ENCODE results near the gene FALEC.
"Not testable (repeated sequence)": the region's sequence is repeated elsewhere in the genome, so short reads cannot be mapped to it uniquely, and the experiment has no call there.

Gene FALEC

DNA sequence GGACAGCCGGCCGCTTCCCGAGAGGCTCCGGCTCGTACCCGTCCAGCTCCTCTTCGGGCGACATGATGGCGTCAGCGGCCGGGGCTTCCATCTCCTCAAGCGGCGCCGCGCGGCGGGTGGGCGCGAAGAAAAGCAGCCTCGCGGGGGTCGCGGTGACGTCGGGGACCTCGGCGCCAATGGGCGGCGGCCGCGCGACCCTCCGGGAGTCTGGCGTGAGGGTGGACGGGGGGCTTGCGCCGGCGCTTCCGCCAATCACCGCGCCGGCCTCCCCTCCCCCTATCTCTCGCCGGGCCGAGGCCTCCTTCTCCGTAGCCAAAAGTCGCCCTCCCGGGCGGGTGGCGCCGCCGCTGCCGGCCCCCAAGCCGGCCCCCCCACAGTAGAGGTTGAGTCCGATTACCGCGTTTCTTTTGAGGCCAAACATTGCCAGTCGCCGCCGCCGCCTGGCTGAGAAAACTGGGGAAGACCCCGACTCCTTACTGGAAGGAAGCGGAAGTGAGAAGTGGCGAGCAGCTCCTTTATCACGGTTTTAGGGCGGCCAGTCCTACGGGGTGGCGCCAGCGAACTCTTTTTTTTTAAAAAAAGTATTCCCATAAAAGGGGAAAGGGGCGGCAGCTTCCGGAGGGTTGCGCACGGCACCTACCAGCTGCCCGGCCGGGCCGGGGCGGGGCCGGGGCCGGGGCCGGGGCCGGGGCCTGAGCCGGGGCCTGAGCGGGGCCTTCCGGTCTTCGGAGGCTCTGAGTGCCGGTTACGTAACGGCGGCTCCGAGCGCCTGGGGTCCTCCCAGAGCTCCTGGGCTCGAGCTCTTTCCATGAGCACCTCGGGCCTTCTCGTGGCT lies 63.8 kb downstream of the FALEC start, which contains the start of gene MCL1:
Gene MCL1 (minus strand): TSS at position 501 of the 835 bp plus-strand sequence. CDS start 80 bp downstream, at position 421.
- DNase-seq (ENCODE audit: low spot score): peak; percentile 97
- TF ChIP-seq, protein P1, sequence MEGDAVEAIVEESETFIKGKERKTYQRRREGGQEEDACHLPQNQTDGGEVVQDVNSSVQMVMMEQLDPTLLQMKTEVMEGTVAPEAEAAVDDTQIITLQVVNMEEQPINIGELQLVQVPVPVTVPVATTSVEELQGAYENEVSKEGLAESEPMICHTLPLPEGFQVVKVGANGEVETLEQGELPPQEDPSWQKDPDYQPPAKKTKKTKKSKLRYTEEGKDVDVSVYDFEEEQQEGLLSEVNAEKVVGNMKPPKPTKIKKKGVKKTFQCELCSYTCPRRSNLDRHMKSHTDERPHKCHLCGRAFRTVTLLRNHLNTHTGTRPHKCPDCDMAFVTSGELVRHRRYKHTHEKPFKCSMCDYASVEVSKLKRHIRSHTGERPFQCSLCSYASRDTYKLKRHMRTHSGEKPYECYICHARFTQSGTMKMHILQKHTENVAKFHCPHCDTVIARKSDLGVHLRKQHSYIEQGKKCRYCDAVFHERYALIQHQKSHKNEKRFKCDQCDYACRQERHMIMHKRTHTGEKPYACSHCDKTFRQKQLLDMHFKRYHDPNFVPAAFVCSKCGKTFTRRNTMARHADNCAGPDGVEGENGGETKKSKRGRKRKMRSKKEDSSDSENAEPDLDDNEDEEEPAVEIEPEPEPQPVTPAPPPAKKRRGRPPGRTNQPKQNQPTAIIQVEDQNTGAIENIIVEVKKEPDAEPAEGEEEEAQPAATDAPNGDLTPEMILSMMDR (IDR thresholded peaks at IDR 0.05; ENCODE audit: extremely low read depth, missing control alignments): no peak

DNA sequence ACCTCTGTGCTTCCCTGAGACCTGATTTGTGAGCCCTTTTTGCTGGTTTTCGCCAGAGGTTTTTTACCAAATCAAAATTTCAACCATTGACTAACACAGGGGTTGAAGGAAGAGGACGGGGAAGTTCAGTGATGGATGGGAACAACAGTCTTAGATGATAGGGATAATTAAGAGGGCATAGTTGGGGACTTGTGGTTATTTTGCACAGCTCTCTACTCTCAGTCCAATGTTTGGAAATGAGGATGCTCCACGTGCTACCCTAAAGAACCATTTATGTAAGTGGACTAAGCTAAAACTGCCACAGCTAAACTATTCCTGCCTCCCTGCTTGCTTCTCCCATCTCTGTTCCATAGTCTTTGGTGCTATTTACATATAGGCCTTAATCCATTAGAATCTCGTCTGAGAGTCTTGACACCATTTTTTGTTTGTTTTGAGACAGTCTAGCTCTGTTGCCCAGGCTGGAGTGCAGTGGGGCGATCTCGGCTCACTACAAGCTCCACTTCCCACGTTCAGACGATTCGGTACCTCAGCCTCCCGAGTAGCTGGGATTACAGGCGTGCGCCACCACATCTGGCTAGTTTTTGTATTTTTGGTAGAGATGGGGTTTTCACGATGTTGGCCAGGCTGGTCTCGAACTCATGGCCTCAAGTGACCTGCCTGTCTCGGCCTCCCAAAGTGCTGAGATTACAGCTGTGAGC lies 64.5 kb downstream of the FALEC start:
- no peak for DNase-seq (ENCODE audit: low spot score)
- TF ChIP-seq, protein P1 (IDR thresholded peaks at IDR 0.05; ENCODE audit: extremely low read depth, missing control alignments): no peak

DNA sequence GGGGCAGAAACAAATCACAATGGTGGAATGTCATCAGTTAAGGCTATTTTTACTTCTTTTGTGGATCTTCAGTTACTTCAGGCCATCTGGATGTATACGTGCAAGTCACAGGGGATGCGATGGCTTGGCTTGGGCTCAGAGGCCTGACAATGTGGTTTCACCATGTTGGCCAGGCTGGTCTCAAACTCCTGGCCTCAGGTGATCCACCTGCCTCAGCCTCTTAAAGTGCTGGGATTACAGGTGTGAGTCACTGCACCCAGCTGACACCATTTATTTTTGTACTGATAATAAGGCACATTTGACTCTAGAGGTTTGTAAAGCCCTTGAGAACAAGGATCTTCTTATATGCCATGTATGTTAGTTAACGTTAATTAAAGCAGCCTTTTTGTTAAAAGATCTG lies 65.4 kb downstream of the FALEC start:
- DNase-seq (ENCODE audit: low spot score): not testable (repeated sequence)

DNA sequence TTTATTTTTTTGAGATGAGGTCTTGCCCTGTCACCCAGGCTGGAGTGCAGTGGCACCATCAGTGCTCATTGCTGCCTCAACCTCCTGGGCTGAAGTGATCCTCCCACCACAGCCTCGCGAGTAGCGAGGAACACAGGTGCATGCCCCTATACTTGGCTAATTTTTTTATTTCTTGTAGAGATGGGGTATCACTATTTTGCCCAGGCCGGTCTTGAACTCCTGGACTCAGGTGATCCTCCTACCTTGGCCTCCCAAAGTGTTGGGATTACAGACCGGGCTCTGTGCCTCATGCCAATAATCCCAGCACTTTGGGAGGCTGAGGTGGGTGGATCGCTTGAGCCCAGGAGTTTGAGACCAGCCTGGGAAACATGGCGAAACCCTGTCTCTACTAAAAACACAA lies 65.9 kb downstream of the FALEC start:
- DNase-seq (ENCODE audit: low spot score): not testable (repeated sequence)

DNA sequence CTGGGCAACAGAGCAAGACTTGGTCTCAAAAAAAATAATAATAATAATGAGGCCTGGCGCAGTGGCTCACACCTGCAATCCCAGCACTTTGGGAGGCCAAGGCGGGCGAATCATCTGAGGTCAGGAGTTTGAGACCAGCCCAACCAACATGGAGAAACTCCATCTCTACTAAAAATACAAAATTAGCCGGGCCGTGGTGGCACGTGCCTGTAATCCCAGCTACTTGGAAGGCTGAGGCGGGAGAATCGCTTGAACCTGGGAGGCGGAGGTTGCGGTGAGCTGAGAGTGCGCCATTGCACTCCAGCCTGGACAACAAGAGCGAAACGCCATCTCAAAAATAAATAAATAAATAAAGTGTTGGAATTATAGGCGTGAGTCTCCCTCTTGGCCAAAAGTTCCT lies 66.4 kb downstream of the FALEC start:
- DNase-seq (ENCODE audit: low spot score): not testable (repeated sequence)

DNA sequence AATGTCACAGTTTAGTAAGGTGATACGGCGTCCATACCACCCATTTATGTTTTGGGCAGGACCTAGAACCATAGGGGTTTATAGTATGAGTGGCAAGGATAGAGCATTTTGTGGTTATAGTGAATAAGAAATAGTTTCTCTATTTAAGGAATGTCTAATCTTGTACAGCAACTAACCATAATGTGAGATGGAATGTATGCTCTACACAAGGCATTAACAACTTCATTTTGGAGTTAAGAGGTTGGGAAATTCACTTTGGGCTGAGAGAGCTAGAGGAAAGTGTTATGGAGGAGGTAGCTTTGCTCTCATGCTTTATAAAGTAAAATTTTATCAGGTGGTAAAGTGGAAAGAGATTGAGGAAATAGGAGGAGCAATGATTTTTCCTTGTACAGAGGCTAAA lies 66.8 kb downstream of the FALEC start:
- no peak for DNase-seq (ENCODE audit: low spot score)
- TF ChIP-seq, protein P1 (IDR thresholded peaks at IDR 0.05; ENCODE audit: extremely low read depth, missing control alignments): no peak
